ENCODE results near the gene ATXN10.

ATXN10 gene

GRCh38 chr22:45814198-45814597, 142.6 kb downstream of the ATXN10 start:
- H3K27ac ChIP-seq (replicated peaks) = no peak overlapping the region
- H3K4me3 ChIP-seq (replicated peaks; ENCODE audit: insufficient read depth, low read length) = no peak overlapping the region
- DNase-seq (ENCODE audit: low read depth in 1 of 2, low spot score in 1 of 2) = no peak
- H3K27me3 ChIP-seq (ENCODE audit: insufficient read depth, poor library complexity, severe bottlenecking) = no peaks in the 10 kb centered on the region
- no peak for TF ChIP-seq GABPA (IDR thresholded peaks at IDR 0.05; ENCODE audit: low read depth)
- TF ChIP-seq REST (IDR thresholded peaks at IDR 0.05; ENCODE audit: insufficient replicate concordance, low read depth) = no peak
- no peak for TF ChIP-seq SPI1 (IDR thresholded peaks at IDR 0.05; ENCODE audit: borderline replicate concordance, low read depth)
- no peak for TF ChIP-seq POLR2AphosphoS5 (IDR thresholded peaks at IDR 0.05; ENCODE audit: low read depth)
- no peak for TF ChIP-seq CTCF (IDR thresholded peaks at IDR 0.05; ENCODE audit: insufficient read depth, low read length)

- Histone ChIP-seq H3K27me3 (ENCODE audit: insufficient read depth, poor library complexity, severe bottlenecking) (no peaks in the 10 kb centered on the region), H3K4me3 (replicated peaks; ENCODE audit: insufficient read depth, low read length) (no peak overlapping the region), H3K27ac (replicated peaks) (no peak overlapping the region)
- TF ChIP-seq CTCF (IDR thresholded peaks at IDR 0.05; ENCODE audit: insufficient read depth, low read length) = no peak
- no peak for TF ChIP-seq SPI1 (IDR thresholded peaks at IDR 0.05; ENCODE audit: borderline replicate concordance, low read depth)
- no peak for TF ChIP-seq POLR2AphosphoS5 (IDR thresholded peaks at IDR 0.05; ENCODE audit: low read depth)
- no peak for TF ChIP-seq GABPA (IDR thresholded peaks at IDR 0.05; ENCODE audit: low read depth)
- no peak for TF ChIP-seq REST (IDR thresholded peaks at IDR 0.05; ENCODE audit: insufficient replicate concordance, low read depth)
- no peak for DNase-seq (ENCODE audit: low read depth in 1 of 2, low spot score in 1 of 2)
These were observed 145.1 kb downstream of the ATXN10 start for GRCh38 chr22:45816776-45817175.

GRCh38 chr22:45817745-45818423, 146.2 kb downstream of the ATXN10 start:
- no peaks in the 10 kb centered on the region for H3K27me3 ChIP-seq (ENCODE audit: insufficient read depth, poor library complexity, severe bottlenecking)
- no peak overlapping the region for H3K27ac ChIP-seq (replicated peaks)
- DNase-seq (ENCODE audit: low read depth in 1 of 2, low spot score in 1 of 2) = no peak
- TF ChIP-seq SPI1 (IDR thresholded peaks at IDR 0.05; ENCODE audit: borderline replicate concordance, low read depth) (no peak), REST (IDR thresholded peaks at IDR 0.05; ENCODE audit: insufficient replicate concordance, low read depth) (no peak), GABPA (IDR thresholded peaks at IDR 0.05; ENCODE audit: low read depth) (no peak), POLR2AphosphoS5 (IDR thresholded peaks at IDR 0.05; ENCODE audit: low read depth) (no peak), CTCF (IDR thresholded peaks at IDR 0.05; ENCODE audit: insufficient read depth, low read length) (no peak)
- no peak overlapping the region for H3K4me3 ChIP-seq (replicated peaks; ENCODE audit: insufficient read depth, low read length)

Measured in HL-60 (cell line).